HG03159 (cell line): ENCODE data around the gene ERVW-1.
"Not testable (repeated sequence)": the region's sequence is repeated elsewhere in the genome, so short reads cannot be mapped to it uniquely, and the experiment has no call there.

Experiments used
- ATAC-seq: cut with Tn5 transposase; IDR thresholded peaks from one replicate; pipeline ENCODE4 v1.9.1; 2021; ENCODE audit warnings: mild to moderate bottlenecking, moderate library complexity; ENCODE audit not compliant: unreplicated experiment

ERVW-1 gene, protein sequence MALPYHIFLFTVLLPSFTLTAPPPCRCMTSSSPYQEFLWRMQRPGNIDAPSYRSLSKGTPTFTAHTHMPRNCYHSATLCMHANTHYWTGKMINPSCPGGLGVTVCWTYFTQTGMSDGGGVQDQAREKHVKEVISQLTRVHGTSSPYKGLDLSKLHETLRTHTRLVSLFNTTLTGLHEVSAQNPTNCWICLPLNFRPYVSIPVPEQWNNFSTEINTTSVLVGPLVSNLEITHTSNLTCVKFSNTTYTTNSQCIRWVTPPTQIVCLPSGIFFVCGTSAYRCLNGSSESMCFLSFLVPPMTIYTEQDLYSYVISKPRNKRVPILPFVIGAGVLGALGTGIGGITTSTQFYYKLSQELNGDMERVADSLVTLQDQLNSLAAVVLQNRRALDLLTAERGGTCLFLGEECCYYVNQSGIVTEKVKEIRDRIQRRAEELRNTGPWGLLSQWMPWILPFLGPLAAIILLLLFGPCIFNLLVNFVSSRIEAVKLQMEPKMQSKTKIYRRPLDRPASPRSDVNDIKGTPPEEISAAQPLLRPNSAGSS

DNA sequence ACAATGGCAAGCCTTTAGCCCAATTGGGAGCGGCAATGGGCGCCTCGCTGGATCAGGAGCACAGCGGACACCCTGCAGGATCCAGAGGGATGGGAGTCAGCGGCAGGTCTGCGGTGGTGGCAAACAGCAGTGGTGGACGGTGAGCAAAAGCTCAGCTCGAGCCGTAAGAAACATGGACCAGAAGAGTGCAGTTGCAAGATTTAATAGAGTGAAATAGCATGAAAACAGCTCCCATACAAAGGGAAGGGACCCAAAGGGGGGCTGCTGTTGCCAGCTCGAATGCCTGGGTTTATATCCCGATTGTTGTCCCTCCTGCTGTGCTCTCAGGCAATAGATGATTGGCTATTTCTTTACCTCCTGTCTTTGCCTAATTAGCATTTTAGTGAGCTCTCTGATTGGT, at the start of gene ERVW-1:
Gene ERVW-1 (minus strand): TSS at position 266 of the 400 bp plus-strand sequence. CDS start 7,565 bp downstream, outside the sequence.
- not testable (repeated sequence) for ATAC-seq

DNA sequence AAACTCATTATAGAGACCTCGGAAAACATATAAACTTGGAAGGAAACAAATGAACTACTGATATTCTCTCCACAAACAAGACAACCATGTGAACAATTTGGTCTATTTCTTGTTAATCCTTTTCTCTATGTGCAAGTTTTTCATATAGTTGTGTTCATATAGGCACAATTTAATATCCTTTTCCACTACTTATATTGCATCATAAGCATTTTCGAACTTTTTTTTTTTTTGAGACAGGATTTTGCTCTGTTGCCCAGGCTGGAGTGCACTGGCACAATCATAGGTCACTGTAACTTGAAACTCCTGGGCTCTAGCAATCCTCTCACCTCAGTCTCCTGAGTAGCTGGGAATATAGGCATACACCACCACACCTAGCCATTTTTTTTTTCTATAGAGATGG, 45.4 kb upstream of the ERVW-1 start:
- no peak for ATAC-seq

DNA sequence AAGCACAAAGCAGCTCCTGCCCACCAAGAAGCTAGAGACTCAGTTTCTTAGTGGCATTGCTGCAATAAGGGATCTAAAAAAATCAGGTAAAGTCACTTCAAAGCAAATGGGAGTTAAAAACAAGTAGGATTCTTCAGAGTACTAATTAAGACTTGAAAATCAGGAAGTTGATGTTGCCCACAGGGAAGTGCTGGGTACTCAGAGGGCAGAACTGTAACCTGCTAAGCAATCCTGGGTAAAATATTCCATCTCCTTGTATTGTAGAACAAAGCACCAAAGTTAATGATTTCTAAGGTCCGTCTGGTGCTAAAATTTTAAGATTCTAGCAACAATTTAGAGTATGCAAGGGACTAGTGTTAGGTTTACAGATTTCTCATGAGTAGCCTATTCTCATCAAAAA, 42.3 kb upstream of the ERVW-1 start:
- no peak for ATAC-seq

DNA sequence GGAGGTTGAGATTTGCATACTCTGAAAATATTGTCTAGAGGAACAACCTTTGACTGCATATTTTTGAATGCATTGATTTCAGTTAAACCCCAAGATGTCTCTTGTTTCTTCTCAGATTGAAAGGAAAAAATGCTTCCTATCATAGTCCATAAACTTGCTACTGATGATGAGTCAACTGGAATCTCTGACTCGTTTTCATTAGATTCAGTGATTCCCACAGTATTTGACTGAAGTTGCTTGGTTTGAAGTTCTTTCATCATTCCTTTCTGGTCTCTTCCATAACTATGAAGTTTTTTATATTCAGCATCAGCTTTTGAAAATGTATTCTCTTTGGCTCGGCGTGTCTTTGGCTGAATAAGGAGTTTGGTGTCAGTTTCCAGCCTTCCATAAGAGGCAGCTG, 39.9 kb upstream of the ERVW-1 start:
- ATAC-seq = no peak

DNA sequence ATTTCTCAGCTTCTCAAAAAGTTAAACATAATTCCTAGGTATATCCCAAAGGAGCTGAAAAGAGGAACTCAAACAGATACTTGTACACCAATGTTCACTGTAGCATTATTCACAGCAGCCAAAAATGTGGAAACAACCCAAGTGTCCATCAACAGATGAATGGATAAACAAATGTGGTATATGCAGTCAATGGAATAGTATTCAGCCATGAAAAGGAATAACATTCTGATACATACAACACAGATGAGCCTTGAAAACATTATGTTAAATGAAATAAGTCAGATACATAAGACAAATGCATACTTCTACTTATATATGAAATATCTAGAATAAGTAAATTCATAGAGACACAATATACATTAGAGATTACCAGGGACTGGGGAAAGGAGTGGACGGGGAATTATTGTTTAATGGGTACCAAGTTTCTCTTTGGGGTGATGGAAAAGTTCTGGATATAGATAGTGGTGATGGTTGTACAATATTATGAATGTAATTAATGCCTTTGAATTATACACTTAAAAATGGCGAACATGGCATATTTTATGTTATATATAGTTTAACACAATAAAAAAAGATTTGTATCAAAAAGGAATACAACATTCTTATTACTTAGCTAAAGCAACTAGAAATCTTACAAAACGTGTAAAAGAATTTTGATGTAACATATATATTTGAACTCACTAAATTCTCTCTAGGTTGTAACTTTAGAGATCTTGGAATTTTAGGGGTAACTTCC, 35.6 kb upstream of the ERVW-1 start:
- ATAC-seq = no peak

DNA sequence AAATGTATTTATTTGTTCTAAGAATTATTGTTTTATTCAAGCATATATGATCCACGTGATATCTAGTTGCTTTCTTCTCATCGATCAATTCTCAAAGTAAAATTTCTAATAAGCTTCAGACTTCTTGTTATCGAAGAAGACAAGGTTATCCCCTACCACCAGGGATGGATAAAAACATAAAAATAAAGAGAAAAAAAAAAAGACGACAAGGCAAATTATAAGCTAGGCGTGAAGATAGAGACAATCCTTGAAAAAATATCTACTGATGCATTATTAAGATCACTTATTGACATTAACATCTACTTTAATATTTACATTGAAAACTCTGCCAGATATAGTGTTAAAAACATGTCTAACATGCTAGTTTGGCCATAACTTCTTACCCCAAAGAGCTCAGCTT, 31.2 kb upstream of the ERVW-1 start:
- no peak for ATAC-seq

DNA sequence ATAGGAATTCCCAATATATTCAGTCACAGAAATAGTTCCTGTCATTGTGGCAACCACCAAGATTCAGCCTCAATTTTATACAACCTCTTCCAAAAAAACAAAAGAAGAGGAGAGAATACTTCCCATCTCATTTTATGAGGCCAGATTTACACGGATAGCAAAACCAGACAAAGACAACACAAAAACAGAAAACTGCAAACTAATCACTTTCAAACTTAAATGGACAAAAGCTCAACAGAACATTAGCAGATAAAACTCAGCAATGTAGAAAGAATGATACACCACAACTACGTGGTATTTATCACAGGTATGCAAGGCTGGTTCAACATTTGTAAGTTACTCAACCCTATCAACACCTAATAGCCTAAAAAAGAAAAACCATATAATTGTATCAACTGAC, 28.6 kb upstream of the ERVW-1 start:
- no peak for ATAC-seq

DNA sequence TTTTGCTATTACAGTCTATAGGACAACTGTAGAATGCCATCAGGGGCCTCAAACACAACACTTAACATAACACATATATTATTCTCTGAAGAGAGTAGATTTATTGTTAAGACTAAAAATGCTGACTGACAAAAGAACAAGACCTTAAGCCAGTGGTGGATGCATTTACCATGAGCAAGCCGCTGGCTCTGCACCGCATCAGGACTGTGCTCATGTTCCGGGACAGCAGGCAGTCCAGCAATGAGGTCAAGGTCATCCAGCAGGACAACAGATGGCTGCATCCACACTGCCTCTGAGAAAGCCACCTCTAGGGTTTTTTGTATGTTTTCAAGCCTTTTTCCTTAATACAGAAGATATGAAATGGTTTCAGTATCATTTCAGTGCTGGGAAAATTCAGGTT, 26.8 kb upstream of the ERVW-1 start:
- no peak for ATAC-seq

DNA sequence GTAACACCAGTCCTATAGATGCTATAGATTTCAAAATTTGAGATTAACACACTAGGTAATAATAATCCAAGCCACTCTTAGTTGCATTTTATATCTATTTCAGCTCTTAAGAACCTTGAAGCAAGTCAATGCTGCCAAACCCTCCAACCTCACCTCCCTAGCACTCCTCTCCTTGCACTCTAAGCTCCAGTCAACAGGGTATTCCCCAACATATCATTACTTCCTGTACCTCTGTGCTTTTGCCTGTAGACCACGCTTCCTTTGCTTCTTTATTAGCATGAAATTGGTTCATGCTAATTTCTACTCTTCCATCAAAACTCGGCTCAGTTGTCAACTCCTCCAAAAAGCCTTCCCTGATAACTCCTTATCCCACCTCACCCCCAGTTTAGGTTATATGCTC, 26.0 kb upstream of the ERVW-1 start:
- no peak for ATAC-seq

DNA sequence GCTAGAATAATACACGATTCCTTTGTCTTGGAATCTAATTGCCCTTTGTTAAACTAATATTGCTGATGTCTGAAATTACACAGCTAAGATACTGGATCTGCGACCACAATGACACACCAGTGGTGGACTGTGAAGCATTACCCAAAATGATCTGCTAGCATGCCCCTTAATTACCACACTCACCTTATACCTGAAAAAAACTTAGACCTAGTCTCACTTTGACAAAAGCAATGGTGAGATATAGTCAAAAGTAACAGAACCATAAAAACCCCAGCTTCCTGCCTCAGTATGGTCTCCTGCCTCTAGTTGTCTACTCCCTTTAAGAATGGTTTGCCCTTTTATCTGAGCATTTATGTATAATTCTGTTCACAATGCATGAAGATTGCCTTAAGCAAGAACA, 20.8 kb upstream of the ERVW-1 start:
- ATAC-seq = no peak

DNA sequence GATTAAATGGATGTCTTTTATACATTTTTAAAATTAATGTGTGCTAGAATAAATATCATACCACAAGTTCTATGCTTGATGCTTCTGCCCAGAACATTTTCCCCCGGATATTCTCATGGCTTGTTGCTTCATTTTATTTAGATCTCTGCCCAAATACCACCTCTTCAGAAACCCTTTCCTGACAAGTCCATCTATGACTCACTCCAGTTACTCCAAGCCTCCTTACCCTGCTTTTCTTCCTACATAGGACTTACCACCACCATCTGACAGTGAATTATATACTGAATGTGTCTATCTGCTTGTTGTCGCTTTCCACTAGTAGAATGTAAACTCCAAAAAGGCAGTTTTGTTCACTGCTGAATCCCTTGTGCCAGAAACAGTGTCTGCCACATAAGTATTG, 19.1 kb upstream of the ERVW-1 start:
- no peak for ATAC-seq

DNA sequence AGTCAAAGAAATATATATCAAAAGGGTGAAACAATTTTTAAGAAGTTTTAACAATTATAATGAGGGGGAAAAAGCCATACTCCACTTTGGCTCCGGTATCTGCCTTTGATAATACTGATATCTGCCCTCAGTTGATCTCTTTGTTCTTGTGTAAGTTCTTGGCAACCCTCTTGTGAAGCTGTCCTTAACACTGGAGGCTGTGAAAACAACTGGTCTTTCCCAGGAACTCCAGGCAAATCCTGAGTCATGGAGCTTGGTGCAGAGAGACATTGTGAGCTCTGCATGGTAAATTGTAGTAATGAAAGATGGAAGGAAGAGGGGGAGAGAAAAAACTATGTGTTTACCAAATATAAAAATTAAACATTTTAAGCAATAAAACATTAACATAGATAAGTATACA, 11.9 kb upstream of the ERVW-1 start:
- ATAC-seq = no peak

DNA sequence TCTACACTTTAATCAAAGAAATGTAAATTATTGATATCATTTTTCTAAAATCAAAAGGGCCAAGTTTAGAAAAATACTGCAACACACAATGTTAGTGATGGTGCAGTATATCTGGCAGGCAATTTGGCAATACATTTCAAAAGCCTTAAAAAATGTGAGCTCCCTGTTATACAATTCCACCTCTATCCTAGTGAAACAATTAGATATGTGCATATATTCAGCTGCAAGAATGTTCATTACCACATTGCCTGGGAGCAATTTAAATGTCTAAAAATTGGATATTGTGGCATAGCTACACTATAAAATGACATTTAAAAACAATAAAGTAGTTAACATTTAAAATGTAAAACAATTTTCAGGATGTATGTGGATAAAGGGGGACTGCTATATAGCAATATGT, 10.1 kb upstream of the ERVW-1 start:
- no peak for ATAC-seq

DNA sequence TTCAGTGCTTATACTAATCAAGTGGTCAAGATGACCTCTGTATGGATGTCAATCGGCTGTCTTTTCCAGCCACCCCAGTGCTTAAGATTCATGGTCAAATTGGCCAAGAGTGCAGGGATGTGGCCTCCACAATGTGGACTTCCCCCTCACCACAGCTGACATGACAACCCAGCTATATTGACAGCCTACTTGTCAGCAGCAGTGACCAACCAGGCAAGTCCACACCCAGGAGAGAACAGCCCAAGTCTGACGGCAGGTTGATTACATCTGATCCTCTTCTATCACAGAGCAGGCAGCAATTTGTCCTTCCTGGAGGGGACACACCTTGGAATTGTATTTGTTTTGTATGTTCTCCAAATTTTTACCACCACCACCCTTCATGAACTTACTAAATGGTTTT, 8.2 kb upstream of the ERVW-1 start:
- no peak for ATAC-seq

DNA sequence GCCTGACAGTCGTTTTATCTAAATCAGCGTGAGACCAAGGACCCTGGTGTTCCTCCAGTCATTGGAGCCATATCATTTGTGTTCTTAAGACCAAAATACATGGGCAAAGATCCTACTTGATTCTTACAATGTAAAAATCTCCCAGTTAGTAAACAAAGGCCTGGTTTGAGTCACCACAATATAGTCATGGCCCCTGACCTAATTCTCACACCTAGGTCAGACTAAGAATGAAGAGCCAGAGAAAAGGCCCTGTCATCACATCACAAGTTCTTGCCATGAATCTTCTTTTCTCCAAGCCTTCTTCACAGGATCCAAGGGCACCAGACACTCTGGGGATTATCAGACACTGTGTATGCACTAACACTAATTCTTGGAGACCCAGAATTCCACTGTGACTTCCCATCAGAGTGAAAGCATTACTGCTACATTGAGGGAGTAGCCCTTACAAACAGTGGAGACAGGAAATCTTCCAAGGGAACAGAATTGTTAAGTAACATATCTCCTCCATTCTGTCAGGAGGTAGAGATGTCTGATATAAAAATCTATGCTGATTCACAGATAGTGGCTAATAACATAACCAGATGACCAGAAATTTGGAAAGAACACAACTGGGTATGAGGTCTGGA, 7.6 kb upstream of the ERVW-1 start:
- ATAC-seq = no peak

DNA sequence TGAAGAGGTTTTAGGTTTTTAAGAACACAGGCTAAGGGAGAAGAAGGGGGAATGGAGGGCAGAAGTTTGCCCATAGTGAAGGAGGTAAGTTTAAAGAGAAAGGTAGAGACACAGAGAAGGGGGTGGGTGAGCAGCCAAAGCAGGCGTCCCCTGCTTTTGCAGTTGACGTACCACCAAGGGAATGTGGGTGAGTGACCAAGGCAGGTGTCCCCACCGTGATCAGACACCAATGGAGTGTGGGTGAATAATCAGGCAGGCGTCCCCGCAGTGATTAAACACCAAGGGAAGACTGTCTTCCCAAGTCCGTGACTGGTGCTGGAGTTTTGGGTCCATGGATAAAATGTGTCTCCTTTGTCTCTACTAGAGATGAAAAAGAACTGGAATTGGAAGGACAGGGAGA, 6.5 kb upstream of the ERVW-1 start:
- not testable (repeated sequence) for ATAC-seq

DNA sequence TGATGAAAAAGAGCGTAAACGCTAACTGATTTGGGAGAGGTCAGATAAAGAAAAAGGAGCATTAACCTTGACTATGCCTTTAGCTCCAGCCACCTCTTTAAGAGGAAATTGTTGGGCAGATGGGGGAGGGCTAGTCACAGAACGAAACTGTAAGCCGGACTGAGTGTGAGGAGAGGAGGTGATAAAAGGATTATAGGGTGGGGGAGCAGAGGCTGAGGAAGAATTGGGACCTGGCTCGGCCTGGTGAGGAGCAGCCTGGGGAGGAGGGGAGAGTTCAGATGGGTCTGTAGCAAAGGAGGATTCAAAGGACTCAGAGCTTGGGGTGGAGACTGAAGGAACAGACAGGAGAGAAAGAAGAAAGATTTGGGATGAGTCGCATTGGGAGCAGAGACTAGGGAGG, 5.9 kb upstream of the ERVW-1 start:
- ATAC-seq = not testable (repeated sequence)

DNA sequence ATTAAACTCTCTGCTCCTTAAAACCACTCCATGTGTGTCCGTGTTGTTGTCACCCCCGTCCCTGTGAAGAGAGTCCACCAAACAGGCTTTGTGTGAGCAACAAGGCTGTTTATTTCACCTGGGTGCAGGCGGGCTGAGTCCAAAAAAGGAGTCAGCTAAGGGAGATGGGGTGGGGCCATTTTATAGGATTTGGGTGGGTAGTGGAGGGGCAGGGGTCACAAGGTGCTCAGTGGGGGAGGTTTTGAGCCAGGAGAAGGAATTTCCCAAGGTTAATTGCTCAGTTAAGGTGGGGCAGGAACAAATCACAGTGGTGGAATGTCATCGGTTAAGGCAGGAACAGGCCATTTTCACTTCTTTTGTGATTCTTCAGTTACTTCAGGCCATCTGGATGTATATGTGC, 1.4 kb upstream of the ERVW-1 start:
- not testable (repeated sequence) for ATAC-seq

DNA sequence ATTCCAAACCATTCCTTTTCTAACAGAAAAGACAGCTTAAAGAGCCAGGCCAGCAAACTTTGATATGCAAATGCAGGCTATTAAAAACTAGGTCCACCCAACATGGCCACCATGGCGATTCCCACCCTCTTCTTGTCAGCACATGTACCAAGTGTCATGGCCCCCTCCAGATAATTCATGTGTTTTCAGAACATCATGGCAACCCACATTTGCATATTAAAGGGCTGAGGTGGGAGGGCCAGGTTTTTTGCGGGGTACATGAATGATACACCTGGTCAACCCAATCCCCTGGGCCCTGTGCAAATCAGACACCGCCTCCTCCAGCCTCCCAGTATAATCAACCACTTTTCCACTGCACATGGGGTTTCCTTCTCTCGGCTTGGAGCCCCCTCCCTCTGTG, 965 bp upstream of the ERVW-1 start:
- ATAC-seq = no peak

DNA sequence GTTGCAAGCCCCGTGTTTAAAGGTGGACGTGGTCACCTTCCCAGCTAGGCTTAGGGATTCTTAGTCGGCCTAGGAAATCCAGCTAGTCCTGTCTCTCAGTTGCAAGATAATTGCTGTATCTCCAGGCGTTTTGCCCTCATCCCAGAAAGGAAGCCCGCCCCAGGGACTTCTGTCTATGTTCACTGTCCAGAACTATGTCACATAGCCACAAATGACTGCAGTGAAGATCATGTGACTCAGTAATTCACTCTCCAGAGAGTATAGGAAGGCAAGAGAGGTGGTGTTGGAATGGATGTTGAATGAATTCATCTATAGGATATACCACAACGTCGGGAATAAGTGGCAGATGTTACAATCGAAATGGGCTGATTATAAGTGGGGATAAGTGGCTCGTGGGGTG, 349 bp upstream of the ERVW-1 start:
- no peak for ATAC-seq

DNA sequence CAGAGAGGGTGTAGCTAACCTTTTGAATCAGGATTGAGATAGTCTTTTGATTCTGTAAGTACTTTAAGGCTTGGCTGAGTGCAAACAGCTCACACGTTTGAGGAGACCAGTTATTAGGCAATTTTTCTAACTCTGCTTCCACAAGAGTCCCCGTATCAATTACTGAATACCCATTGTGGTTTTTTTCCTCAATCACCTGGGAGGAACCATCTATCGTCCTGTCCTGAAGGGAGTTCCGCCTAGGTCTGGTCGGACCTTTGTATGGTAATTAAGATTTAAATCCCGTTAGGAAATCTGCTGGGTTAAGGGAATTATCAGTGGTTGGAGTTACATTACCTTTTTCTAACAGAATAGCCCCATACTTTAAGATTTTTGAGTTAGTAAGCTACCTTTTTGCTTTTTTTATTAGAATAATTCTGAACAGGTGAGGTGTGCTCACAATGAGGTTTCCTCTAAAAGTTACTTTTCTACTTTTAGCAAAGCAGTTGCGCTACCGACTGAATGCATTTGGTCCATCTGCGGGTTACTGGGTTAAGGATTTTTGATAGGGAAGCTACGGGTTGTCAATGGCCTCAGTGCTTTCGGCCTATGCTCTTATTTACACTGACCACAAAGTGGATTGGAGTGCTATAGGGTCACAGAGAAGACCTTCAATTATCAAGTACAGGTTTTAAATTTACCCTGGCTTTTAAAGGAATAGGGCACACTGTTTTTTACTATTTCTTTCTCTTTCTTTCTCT, 1.7 kb downstream of the ERVW-1 start:
- ATAC-seq = not testable (repeated sequence)
